ENCODE data around the gene IDH3B.
"Not testable (repeated sequence)": the region's sequence is repeated elsewhere in the genome, so short reads cannot be mapped to it uniquely, and the experiment has no call there.

Gene IDH3B

DNA sequence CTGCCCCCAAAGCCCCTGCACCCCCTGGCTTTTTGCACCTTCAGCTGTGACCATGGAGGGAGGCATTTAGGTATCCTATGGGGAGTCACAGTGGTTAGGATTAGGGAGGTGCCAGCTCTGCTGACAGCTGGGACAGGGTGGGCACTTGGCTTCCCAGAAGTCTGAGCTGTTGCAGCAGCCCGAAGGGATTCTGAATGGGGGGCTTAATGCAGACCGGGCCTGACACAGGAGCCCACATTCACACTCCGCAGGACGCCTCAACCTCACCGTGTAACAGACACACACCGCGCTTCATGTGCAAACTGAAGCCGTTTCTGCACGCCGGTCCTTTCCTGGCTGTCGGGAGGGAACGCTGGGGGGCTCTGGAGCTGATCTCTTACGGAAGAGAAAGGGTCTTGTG, 30.5 kb upstream of the IDH3B start:
- DNase-seq (ENCODE audit: low spot score) = no peak

DNA sequence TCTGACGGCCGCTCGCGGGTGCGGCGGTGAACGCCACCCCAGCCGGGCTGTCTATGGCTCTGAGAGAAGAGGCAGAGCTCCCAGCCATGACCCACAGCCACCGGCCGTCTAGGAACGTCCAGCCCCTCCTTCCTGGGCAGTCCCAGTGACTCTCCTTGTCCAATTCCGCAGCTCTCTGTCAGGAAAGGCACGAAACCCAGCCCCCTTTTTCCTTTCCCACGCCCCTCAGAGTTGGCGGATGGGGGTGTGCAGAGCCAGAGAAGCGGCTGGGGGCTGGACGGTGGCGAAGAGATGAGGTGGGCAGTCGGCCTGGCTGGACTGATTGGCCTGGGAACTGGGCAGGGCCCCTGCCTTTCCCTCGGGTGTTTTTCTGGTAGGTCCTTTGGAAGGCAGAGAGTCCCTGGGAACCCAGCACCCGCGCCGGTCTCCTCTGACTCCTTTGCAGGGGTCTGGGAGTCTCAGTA, 30.0 kb upstream of the IDH3B start:
- DNase-seq (ENCODE audit: low spot score) = no peak

DNA sequence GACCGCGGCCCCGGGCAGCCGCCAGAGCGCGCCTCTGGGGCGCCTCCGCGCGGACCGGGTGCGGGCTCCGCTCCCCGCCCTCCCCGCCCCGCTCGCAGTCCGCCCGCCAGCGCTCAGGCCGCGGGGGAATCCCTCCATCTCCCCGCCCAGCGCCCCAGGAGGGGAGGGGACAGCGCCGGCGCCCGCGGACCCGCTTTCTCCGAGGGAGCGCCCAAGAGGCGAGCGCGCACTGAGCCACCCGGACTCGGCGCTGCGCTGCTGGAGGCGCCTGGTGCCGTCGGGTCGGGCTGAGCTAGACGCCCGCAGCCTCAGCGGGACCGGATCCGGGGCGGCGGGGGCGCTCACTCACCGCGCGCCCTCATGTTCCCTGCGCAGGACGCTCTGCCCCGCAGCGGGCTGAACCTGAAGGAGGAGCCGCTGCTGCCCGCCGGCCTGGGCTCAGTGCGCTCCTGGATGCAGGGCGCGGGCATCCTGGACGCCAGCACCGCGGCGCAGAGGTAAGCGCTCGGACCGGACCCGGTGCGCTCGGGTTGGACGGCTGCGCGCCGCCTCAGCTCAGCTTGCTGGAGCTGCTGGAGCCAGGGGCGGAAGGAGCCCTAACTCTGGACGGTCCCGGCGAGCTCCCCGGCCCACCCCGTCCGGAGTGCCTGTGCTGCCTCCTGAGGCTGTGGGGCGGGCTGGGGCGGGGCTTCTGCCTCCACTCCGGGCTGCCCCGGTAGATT, 29.4 kb upstream of the IDH3B start:
- no peak for DNase-seq (ENCODE audit: low spot score)

DNA sequence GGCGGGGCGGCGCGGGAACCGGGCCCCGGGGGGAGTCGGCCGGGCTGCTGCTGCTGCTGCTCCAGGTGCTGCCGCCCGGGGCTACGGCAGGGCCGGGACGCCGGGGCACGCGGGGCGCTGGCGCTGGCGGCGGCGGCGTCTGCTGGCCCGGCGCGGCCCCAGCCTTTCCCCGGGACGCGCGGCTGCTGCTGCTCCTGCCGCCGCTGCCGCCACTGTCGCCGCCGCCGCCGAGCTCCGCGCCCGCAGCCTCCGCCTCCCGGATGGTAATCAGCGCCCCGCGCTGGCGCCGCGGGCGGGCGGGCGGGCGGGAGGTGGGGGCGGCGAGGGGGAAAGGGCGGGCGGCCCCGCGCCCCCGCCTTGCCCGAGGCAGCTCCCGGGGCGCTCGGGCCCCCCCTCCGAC, 28.9 kb upstream of the IDH3B start:
- no peak for DNase-seq (ENCODE audit: low spot score)

DNA sequence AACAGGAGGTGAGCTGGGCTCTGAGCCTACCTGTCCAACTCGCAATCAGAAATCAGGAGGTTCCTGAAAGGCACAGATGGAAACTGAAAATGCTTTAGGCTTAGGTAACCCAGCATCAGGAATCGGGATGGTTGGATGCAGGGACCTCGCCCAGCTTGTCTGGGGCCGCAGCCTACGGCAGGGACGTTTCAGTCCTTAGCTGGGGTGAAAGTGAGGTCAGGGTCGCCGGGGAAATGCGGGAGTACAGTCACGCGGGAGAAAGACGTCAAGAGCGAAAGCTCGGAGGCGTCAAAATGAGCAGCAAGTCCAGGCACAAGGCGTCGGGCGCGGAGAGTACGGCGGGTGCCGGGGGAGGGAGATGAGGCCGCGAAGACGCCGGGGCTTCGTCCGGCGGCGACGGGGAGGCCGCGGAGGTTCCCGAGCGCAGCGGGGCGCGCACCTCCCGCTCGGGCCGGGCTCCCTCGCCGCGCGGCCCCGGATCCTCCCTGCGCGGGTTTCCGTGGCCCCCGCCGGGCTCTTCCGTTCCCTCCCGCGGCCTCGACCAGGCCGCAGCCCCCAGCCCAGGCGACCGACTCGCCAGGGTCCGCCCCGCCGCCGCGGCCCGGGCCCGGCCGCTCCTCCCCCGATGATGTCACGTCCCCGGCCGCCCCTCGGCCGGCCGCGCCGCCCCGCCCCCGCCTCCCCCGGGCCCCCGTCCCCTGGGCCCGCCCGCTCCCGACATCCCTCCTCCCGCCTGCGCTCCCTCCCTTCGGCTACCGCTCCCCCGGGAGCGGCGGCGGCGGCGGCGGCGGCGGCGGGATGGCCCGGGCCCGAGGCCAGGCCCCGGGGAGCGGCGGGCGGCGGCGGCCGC, 28.2 kb upstream of the IDH3B start, which contains the start of gene EBF4:
Gene EBF4, plus strand, starts transcription at position 745 of the 850 bp plus-strand sequence. CDS start 866 bp downstream, outside the sequence.
- DNase-seq (ENCODE audit: low spot score) = no peak

DNA sequence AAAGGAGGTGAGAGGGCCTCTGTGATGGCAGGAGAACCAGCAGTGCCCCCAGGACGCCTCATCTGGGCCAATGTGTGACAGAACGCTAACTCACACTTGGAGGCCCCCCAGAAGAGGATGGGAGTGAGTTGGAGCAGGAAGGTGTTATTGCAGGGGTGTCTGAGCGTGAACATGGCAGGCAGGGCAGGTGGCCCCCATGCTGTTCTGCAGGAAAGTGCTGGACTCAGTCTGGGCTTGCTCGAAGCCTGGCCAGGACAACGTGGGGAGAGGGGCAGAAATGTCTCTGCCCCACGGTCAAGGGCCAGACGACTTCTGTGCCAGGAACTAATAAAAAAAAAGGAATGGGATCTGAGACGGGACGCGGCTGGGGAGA, 27.6 kb upstream of the IDH3B start:
- no peak for DNase-seq (ENCODE audit: low spot score)

DNA sequence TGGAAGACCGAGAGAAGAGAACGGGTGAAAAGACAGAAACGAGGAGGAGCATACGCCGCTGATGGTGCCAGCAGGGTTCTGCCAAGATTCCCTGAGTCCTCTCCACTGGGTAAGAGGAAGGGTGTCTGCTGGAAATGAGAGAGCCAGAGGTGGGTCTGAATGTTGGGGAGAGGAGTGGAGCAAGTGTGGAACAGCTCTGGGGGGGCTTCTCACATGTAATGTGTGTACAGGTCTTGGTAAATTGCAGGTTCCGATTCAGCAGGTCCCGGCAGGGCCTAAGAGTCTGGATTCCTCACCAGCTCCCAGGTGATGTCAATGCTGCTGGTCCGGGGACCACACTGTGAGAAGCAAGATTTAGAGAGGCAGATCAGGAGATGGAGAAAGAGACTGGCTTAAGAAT, 27.1 kb upstream of the IDH3B start:
- no peak for DNase-seq (ENCODE audit: low spot score)

DNA sequence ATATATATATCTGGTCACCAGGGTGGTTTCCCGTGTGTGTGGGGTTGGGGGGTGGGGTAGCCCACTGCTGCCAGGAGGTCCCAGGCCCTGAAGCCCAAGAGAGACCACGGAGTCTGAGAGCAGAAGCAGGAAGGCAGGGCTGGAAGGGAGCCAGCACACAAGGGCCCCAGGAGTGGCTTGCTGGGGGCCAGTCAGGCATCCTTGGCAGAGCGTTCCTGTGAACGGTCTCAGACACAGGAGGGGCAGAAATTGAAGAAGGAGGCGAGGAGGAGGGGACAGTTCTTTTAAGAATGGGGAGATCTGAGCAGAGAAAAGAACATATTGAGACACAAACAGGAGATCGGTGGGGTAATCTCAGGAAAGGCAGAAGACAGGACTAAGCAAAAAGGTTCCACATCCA, 26.7 kb upstream of the IDH3B start:
- DNase-seq (ENCODE audit: low spot score) = no peak

DNA sequence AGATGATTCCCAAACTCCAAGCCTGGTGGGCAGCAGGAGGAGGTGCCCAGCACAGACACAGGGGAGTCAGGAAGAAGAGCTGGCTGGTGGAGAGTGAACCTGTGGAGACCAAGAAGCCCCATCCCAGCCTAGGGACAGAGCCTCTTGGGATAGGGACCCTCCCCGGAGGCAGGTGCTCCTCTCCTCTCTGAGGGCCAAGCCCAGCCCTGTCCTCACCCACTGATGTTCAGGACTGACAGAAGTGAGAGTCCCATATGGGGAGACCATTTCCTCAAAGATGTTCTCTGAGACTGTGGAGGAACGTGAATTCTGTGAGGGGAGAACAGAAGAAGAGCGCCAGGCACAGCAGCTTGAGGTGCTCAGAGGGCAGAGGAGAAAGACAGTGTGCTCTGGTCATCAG, 26.2 kb upstream of the IDH3B start:
- no peak for DNase-seq (ENCODE audit: low spot score)

DNA sequence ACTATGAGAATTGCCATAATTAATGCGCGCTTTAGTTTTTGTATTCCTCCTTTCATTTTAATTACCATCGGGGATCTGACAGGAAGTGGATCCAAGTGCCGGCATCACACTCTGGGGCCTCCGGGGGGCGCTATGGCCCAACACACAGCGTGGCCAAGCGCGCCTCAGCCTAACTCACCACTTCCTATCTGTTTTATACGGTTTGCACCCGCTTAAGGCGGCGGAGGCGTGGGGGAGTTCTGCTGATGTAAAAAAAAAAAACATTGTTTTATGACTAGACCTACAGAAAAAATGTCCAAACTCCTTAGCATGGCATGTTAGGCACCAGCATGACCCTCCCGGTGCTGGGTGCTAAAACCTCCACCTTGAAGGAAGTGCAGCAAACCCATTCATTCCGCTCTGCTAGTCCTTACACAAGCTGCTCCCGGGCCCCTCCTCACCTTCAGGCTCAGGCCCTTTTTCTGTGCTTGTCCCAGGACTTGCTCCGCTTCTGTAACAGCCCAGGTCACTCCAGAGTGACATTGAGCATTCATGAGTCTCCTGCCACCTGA, 24.1 kb upstream of the IDH3B start:
- peak; percentile 20 for DNase-seq (ENCODE audit: low spot score)

DNA sequence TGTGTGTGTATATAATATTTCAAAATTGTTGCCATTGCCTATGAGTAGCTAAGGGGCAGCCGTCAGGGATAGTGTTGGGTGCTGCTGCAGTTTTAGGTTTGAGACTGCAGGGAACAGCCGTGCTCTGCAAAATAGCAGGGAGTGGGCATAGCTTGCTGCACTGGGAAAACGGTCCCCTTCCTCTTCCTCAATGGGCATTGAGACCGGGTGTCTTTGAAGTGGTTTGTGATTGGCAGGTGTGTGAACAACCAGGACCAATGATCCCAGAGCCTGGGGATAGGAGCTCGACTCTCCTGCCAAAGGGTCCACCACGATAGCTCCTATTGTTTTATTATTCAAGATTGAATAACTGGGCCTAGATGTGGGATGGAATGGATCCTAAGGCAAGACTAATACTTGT, 23.5 kb upstream of the IDH3B start:
- DNase-seq (ENCODE audit: low spot score) = no peak

DNA sequence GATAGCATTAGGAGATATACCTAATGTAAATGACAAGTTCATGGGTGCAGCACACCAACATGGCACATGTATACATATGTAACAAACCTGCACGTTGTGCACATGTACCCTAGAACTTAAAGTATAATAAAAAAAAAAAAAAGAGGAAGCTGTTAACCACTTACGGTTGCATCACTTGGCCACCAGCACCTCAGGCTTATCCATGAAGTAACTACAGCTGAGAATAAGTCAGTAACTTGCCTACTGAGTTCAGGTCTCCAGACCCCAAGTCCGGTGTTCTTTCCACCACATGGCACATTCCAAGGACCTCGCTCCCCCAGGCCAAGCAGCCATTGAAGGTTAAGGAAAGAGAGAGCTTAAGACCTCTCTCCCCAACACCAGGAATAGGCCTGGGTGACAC, 20.8 kb upstream of the IDH3B start:
- not testable (repeated sequence) for DNase-seq (ENCODE audit: low spot score)

DNA sequence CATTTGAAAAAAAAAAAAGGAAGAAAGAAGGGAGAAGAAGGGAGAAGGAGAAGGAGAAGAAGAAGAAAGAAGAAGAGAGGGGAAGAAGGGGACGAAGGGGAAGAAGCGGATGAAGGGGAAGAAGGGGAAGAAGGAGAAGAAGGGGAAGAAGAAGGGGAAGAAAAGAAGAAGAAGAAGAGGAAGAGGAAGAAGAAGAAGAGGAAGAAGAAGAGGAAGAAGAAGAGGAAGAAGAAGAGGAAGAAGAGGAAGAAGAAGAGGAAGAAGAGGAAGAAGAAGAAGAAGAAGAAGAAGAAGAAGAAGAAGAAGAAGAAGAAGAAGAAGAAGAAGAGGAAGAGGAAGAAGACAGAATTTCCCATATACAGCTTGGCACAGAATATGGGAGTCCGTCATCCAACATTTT, 18.0 kb upstream of the IDH3B start:
- DNase-seq (ENCODE audit: low spot score) = not testable (repeated sequence)

DNA sequence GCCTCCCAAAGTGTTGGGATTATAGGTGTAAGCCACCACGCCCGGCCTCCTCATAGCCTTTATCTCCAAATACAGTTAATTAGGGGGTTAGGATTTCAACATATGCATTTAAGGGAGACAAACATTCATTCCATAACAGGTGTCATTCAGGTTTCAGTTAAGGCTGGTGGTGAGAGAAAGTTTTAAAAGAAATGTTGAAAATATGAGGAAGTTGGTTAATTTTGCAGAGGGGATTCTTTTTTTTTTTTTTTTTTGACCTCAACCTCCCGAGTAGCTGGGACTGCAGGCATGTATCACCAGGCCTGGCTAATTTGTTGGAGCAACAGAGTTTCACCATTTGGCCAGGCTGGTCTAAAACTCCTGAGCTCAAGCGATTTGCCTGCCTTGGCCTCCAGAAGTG, 16.0 kb upstream of the IDH3B start:
- no peak for DNase-seq (ENCODE audit: low spot score)

DNA sequence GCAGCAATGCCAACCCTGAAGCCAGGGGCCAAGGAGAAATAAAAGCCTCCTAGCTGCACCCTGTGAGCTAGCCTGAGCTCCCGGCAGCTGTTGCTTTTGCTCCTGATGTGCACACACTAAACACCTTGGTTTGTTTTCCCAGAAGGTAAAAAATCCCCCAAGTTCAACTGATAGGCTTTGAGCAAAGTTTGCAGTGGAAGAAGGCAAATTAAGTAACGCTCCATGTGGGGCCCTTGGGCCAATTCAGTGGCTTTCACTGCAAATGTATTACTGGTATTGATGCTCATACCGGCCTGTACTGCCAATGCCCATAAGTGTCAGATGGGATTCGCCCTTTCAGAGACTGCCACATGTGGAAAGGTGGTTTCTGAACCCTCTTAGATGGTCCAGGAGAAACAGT, 9.4 kb upstream of the IDH3B start:
- DNase-seq (ENCODE audit: low spot score) = no peak

DNA sequence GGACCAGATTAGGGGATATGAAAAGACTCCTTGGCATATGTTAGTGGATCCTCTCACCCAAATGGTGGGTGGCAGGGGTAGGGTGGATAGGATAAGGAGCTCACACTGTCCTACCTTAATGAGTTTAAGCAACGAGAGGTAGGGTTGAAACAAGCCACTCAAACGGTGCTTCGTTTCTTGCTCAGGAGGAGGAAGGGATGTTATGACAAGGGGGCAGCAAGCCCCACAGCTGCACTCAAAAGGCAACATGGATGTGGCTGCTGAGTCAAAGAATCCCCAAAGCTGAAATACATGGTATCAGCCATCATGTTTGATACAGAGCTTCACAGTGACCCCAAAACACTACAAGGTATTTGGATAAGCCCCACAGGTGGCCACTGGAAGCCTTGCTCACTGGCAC, 8.4 kb upstream of the IDH3B start:
- DNase-seq (ENCODE audit: low spot score) = no peak

DNA sequence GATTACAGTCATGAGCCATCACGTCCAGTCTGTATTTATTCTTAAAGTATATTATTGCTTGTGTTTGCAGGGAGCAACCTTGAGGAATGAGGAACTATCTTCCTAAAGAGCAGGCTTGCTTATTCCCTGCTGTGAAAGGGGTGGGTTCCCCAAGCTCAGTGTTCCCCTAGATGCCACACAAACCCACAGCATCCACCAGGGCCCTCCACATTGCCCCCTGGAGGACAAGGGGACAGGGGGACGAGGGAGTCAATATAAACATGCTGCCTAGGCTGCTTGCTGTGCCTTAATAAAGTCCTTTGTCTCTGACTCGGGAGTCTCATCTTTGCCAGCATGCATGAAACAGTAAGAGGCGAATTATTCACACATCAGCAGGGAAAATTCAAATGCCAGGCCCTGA, 8.0 kb upstream of the IDH3B start:
- no peak for DNase-seq (ENCODE audit: low spot score)

DNA sequence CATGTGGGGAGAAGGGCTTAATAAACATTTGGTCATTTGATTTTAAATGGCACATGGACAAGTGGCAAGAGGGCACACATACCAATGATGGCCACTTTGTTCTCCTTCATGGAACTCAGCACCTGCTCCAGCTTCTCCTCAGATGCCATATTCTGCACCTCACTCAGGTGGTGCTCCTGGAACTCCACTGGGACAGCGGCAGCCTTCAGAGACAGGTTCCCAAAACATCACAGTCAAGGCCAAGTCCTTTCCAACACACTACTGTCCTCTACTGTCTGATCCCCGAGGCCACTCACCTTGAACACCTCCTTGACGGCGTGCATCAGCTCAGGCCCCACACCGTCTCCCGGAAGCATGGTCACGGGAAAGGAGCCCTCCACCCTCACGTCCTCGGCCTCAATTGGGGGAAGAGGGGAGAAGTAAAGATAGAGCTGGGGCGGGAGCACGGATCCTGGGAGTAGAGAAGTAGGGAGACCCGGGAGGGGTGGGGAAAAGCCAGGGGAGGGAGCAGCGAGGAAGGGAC, 591 bp downstream of the IDH3B start:
- no peak for DNase-seq (ENCODE audit: low spot score)

DNA sequence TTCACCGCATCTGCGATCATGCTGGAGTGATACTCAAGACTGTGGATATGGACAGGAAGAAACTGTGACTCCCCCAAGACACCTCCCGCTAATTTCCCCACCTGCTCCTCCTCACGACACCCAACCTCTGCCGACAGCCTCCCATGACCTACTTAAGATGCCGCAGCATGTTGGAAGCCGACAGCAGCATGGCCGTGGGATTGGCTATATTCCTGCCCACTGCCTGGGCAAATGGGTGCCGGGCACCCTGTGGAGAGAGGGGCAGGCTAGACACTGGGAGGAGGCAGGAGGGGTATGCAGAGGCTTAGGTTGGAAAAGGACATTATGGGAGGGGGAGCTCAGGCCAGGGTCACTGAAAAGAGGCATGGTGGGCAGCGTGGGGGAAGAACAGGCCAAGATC, 4.5 kb downstream of the IDH3B start:
- DNase-seq (ENCODE audit: low spot score) = no peak

DNA sequence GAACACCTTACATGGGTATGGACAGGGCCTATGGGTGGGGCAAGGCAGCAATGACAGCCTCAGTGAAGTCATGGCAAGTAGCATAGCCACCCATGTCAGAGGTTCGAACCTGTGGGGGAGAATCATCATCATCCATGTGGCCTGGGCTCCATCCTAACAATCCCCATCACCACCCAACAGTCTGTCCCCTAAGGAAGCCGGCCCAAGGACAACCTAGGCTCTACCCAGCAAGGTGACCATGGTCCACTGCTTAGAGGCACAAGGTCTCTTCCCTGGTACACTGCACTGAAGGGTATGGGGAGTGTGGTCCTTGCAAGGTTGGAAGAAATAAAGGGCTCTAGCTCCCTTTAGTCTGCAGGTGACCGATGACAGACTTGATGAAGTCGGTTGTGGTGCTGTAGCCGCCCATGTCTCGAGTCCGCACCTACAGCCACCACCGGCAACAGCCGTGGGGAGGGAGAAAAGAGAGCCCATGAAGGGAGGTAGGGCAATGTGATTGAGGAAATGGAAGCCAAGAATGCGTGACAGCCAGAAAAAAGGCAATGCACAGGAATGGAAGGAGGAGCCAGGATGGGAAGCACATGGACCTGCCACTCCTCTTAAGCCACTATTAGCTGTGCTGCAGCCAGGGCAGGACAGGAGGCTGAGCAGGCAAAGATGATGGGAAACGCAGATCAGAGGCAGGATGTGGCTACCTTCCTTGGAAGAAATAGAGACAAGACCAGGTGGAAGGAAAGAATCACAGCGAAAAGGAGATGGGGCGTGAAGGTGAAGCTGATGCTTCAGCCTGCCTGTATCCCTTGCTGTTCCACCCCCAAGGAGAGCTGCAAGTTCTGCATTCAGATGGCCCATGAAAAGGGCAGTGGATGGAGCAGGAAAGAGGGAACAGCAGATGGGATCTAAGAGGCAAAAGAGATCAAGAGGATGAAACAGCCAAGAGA, 5.3 kb downstream of the IDH3B start:
- no peak for DNase-seq (ENCODE audit: low spot score)

DNA sequence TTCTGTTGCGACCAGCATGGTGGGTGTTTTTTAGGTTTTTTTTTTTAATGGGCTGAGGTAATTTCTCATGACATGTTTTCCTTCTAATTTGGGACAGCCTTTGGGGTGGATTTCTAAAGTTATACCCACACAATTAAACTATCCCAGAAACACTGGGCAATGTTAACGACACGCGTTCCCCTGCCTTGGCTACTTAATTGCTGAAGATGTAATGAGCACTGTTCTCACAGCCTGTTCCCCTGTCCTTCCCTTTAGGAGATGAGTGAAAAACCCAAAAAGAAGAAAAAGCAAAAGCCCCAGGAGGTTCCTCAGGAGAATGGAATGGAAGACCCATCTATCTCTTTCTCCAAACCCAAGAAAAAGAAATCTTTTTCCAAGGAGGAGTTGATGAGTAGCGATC, 6.3 kb downstream of the IDH3B start:
- no peak for DNase-seq (ENCODE audit: low spot score)

DNA sequence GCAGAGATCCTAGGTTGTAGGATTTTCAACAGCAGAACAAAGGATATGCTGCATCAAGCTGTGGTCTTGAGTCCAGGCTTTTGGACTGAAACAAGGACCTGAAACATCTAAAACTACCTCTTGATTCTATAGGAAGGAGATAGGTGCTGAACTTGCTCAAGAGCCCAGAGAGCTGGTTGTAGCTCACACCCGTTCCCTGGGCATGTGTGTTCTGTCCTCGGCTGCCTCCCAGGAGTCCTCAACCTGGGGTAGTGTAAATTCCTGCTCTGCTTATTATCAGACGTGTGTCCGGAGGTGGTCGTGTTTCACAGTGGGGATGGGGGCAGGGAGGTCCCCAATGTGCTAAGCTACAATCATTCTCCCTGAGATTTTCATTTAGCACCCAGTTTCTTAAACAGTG, 6.8 kb downstream of the IDH3B start:
- no peak for DNase-seq (ENCODE audit: low spot score)

All from hematopoietic multipotent progenitor cell treated with erythropoietin and hydrocortisone succinate and interleukin-3 and kit ligand, for 15 days (in vitro differentiated cells).